Suppressor macrophage treated with lipopolysaccharide for 4 hours (primary cell): ENCODE data around the gene DCUN1D4.
"Not testable (repeated sequence)": the region's sequence is repeated elsewhere in the genome, so short reads cannot be mapped to it uniquely, and the experiment has no call there.

Experiments
- DNase-seq: peaks from one replicate; pipeline ENCODE4 v3.0.0-alpha.2; 2020

The DCUN1D4 gene

GRCh38 chr4:51895816-51896408 lies 53.0 kb downstream of the DCUN1D4 start:
- peak; percentile 68 for DNase-seq

- DNase-seq, result no peak
These were observed 58.4 kb downstream of the DCUN1D4 start for GRCh38 chr4:51901363-51901762.

GRCh38 chr4:51906167-51906958 lies 63.4 kb downstream of the DCUN1D4 start:
- DNase-seq, result peak; percentile 80

- no peak for DNase-seq
These were observed 64.2 kb downstream of the DCUN1D4 start for GRCh38 chr4:51907006-51907669.

- no peak for DNase-seq
These were observed 66.3 kb downstream of the DCUN1D4 start for GRCh38 chr4:51909236-51909703.

GRCh38 chr4:51918251-51918650 lies 75.3 kb downstream of the DCUN1D4 start:
- no peak for DNase-seq

- DNase-seq, result peak; percentile 39
These were observed 80.4 kb downstream of the DCUN1D4 start for GRCh38 chr4:51923343-51923742.

- DNase-seq, result no peak
These were observed 82.4 kb downstream of the DCUN1D4 start for GRCh38 chr4:51925307-51925706.

GRCh38 chr4:51930557-51930956 lies 87.6 kb downstream of the DCUN1D4 start:
- no peak for DNase-seq

- no peak for DNase-seq
These were observed 88.5 kb downstream of the DCUN1D4 start for GRCh38 chr4:51931461-51931860.

- no peak for DNase-seq
These were observed 89.3 kb downstream of the DCUN1D4 start for GRCh38 chr4:51932261-51932660.

- no peak for DNase-seq
These were observed 89.7 kb downstream of the DCUN1D4 start for GRCh38 chr4:51932684-51933083.

GRCh38 chr4:51940460-51940859 lies 97.5 kb downstream of the DCUN1D4 start:
- DNase-seq, result not testable (repeated sequence)

- DNase-seq, result no peak
These were observed 99.3 kb downstream of the DCUN1D4 start for GRCh38 chr4:51942108-51942832.

- DNase-seq, result no peak
These were observed 99.9 kb downstream of the DCUN1D4 start for GRCh38 chr4:51942833-51943215.

- no peak for DNase-seq
These were observed 100.3 kb downstream of the DCUN1D4 start for GRCh38 chr4:51943221-51943620.

GRCh38 chr4:51958199-51958968 lies 115.4 kb downstream of the DCUN1D4 start:
- DNase-seq, result no peak

- DNase-seq, result no peak
These were observed 117.5 kb downstream of the DCUN1D4 start for GRCh38 chr4:51960486-51960885.

GRCh38 chr4:51963841-51964517 lies 121.0 kb downstream of the DCUN1D4 start:
- DNase-seq, result no peak

GRCh38 chr4:51965862-51966261 lies 122.9 kb downstream of the DCUN1D4 start:
- DNase-seq, result no peak
